AG09319 (cell line): ENCODE measurements around the gene HSDL2.
"Not testable (repeated sequence)": the region's sequence is repeated elsewhere in the genome, so short reads cannot be mapped to it uniquely, and the experiment has no call there.

Experiments
- DNase-seq: peaks from one replicate; pipeline ENCODE4 v3.0.0-alpha.2; 2010; ENCODE audit warnings: low read depth; ENCODE audit errors: extremely low read depth
- TF ChIP-seq, protein P1 (sequence below): IDR thresholded peaks from 2 replicates; pipeline ENCODE4 v1.5.1; 2011; ENCODE audit warnings: low read depth, mild to moderate bottlenecking, inconsistent platforms, low read length, moderate library complexity

Gene HSDL2

DNA sequence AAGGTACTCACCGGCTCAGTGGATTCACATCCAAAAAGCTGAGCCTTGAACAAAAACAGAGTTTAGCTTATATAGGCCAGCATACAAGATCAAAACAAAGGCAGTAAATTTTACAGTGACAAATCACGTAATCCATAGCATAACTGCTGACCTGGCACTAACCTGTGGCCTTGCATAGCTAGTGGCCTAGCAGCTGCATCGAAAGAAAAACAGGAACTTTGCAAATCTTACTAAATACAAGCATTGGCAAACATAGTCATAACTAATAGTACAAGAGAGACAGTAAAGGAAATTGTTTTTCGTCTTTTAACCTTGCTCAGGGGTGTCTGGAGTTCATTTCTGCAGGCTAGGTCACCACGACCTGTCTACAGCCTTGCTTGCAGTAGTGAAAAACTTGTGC, 4.8 kb downstream of the HSDL2 start:
- no peak for DNase-seq
- TF ChIP-seq, protein P1, sequence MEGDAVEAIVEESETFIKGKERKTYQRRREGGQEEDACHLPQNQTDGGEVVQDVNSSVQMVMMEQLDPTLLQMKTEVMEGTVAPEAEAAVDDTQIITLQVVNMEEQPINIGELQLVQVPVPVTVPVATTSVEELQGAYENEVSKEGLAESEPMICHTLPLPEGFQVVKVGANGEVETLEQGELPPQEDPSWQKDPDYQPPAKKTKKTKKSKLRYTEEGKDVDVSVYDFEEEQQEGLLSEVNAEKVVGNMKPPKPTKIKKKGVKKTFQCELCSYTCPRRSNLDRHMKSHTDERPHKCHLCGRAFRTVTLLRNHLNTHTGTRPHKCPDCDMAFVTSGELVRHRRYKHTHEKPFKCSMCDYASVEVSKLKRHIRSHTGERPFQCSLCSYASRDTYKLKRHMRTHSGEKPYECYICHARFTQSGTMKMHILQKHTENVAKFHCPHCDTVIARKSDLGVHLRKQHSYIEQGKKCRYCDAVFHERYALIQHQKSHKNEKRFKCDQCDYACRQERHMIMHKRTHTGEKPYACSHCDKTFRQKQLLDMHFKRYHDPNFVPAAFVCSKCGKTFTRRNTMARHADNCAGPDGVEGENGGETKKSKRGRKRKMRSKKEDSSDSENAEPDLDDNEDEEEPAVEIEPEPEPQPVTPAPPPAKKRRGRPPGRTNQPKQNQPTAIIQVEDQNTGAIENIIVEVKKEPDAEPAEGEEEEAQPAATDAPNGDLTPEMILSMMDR: no peak

DNA sequence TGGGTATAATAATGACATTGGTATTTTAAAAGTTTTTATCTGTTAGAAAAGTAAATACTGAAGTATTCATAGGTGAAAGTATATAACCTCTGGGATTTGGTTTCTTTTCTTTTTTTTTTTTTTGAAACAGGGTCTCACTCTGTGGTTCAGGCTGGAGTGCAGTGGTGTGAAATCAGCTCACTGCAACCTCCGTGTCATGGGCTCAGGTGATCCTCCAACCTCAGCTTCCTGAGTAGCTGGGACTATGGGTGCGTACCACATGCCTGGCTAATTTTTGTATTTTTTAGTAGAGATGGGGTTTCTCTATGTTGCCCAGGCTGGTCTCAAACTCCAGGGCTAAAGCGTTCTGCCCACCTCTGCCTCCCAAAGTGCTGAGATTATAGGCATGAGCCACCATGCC, 7.2 kb downstream of the HSDL2 start:
- DNase-seq: no peak
- TF ChIP-seq, protein P1: no peak

DNA sequence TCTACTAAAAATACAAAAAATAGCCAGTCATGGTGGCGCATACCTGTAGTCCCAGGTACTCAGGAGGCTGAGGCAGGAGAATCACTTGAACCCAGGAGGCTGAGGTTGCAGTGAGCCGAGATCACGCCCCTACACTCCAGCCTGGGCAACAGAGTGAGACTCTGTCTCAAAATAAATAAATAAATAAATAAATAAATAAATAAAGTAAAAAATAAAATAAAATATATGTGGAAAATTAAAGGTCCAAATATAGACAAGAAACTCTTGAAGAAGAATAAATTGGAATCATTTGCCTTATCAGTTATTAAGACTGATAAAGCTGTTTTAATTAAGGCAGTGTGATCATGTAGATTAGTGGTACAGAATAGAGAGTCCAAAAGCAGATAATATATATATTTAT, 10.0 kb downstream of the HSDL2 start:
- not testable (repeated sequence) for DNase-seq

DNA sequence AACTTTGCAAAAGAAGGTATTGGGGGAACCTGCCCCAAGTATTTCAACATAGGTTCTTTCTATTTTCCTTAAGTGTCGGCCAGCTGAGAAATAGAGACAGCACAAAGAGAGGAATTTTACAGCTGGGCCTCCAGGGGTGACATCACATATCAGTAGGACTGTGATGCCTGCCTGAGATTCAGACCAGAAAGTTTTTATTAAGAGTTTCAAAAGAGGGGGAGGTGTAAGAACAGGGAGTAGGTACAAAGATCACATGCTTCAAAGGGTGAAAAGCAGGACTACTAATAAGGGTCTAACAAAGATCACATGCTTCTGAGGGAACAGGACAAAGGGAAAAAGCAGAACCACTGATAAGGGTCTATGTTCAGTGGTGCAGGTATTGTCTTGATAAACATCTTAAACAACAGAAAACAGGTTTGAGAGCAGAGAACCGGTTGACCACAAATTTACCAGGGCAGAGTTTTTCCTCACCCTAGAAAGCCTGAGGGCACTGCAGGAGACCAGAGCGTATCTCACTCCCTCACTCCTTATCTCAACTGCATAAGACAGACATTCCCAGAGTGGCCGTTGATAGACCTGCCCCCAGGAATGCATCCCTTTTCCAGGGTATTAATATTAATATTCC, 12.1 kb downstream of the HSDL2 start:
- not testable (repeated sequence) for DNase-seq

DNA sequence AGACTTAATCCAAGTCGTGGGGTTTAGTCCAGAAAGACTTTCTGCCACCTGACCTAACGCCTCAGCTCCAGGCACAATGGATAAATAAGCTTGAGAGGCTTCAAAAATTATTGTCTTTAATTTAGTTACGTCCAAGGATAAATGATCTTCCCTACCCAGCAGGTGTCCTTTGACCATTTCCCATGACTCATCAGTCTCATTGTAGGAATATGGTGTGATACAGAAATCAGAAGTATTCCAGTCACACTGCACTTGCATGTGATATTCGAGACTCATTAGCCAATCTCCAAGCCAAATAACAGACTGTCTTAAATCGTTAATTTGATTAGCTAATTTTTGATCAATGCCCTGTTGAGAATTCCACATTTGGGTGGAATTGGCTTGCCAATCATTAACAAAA, 13.2 kb downstream of the HSDL2 start:
- not testable (repeated sequence) for DNase-seq

DNA sequence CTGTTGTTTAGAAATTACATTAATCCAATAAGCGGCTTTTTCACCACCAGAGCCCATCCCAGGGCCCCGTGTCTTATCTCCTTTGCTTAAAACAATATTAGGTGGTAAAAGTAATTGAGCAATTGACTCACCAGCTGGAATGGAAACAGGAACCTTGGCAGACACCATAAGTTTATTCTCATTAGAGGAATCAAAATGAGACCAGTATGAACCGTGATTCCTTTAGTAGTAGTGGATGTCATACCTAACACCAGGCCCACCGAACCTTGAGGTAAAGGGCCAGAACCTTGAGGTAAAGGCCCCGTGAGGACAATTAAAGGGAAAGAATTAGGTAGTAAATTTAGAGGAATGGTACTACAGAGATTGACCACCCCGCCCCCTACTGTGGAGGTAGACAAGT, 16.5 kb downstream of the HSDL2 start:
- DNase-seq: no peak
- TF ChIP-seq, protein P1: no peak

DNA sequence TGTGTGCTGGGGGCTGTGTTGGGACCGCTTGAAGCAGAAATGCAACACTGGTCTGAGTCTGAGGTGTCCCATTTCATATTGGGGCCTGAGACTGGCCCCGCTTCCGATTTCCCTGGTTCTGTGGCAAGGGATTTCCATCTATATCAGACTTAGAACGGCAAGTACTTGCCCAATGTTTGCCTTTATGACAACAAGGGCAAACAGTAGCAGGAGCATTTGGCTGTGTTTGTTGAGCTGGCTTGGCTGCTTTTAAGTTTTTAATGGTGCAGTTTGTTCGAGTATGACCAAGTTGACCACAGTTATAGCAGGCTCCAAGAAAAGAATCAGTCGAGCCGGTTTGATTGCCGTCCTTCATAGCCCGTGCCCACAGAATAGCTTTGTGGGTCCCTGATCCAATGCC, 17.0 kb downstream of the HSDL2 start:
- TF ChIP-seq, protein P1: no peak

DNA sequence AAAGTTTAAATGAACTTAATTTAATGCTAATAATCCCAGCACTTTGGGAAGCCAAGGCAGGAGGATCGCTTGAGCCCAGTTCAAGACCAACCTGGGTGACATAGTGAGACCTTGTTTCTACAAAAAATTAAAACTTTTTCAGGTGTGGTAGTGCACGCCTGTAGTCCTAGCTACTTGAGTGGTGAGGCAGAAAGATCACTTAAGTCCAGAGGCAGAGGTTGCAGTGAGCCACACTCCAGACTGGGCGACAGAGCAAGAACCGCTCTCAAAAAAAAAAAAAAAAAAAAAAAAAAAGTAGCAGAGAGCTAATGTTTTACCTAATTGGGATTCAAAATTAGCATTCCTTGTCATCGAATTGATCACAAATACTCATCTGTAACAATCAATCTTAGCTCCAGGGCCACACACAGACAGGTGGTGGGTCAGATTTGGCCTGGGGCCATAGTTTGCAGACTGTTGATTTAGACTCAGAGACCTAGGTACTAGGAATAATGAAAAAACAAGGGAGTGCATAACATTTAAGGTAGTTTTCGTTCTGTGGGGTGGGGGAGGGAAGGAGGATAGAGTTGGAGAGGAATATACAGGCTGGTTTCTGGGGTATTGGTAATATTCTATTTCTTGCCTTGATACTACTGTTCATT, 21.4 kb downstream of the HSDL2 start:
- DNase-seq: no peak
- TF ChIP-seq, protein P1: no peak

More for the DNA sequence above, 17.0 kb downstream of the HSDL2 start:
- DNase-seq: no peak

DNA sequence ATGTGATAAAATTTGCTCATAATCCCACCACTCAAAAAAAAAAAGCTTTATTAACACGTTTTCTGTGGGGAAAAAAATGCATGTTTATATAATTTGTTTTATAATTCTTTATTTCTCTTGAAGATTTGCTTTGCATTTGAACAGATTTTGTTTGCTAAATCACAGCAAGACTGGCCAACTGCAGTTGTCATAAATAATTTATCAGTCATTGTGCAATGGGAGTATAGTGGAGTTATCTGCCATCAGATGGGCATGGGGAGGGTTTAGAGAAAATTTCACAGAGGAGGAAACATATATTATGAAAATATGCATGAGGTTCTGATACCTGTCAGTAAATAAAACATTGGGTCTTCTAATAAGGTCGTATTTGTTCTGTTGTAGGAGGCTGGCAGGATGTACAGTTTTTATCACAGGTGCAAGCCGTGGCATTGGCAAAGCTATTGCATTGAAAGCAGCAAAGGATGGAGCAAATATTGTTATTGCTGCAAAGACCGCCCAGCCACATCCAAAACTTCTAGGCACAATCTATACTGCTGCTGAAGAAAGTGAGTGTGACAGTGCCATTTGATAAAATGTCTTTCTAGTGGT, 23.8 kb downstream of the HSDL2 start:
- DNase-seq: no peak
- TF ChIP-seq, protein P1: no peak
